ELF-1 (cell line): Measurements from ENCODE around the gene LANCL1.
"Not testable (repeated sequence)": the region's sequence is repeated elsewhere in the genome, so short reads cannot be mapped to it uniquely, and the experiment has no call there.

Experiments
- DNase-seq: peaks from one replicate; pipeline ENCODE4 v3.0.0-alpha.2; 2016; ENCODE audit warnings: low read depth, low spot score

The LANCL1 gene

GRCh38 chr2:210459880-210460279 is 16.7 kb downstream of the LANCL1 start:
- no peak for DNase-seq

- no peak for DNase-seq
These were observed 17.2 kb downstream of the LANCL1 start for GRCh38 chr2:210459407-210459806.

GRCh38 chr2:210458395-210458794 is 18.2 kb downstream of the LANCL1 start:
- no peak for DNase-seq

GRCh38 chr2:210456571-210456970 is 20.0 kb downstream of the LANCL1 start:
- DNase-seq, result no peak

GRCh38 chr2:210454336-210454735 is 22.2 kb downstream of the LANCL1 start:
- no peak for DNase-seq

GRCh38 chr2:210452194-210452593 is 24.4 kb downstream of the LANCL1 start:
- no peak for DNase-seq

GRCh38 chr2:210450942-210451341 is 25.6 kb downstream of the LANCL1 start:
- not testable (repeated sequence) for DNase-seq

- no peak for DNase-seq
These were observed 30.8 kb downstream of the LANCL1 start for GRCh38 chr2:210445732-210446131.

- DNase-seq, result no peak
These were observed 31.3 kb downstream of the LANCL1 start for GRCh38 chr2:210445116-210445707.

- DNase-seq, result no peak
These were observed 33.0 kb downstream of the LANCL1 start for GRCh38 chr2:210443527-210443926.

- no peak for DNase-seq
These were observed 33.7 kb downstream of the LANCL1 start for GRCh38 chr2:210442878-210443277.

GRCh38 chr2:210442457-210442856 is 34.1 kb downstream of the LANCL1 start:
- no peak for DNase-seq

- DNase-seq, result no peak
These were observed 36.4 kb downstream of the LANCL1 start for GRCh38 chr2:210440206-210440605.

- DNase-seq, result no peak
These were observed 41.1 kb downstream of the LANCL1 start for GRCh38 chr2:210435439-210435838.

GRCh38 chr2:210432633-210433032 is 43.9 kb downstream of the LANCL1 start:
- no peak for DNase-seq

- DNase-seq, result no peak
These were observed 47.0 kb downstream of the LANCL1 start for GRCh38 chr2:210429403-210430137.

- no peak for DNase-seq
These were observed 48.0 kb downstream of the LANCL1 start for GRCh38 chr2:210428393-210429179.

- DNase-seq, result peak; percentile 14
These were observed 49.2 kb downstream of the LANCL1 start for GRCh38 chr2:210427309-210427708.

- DNase-seq, result no peak
These were observed 54.2 kb downstream of the LANCL1 start for GRCh38 chr2:210422366-210422765.

GRCh38 chr2:210421916-210422315 is 54.6 kb downstream of the LANCL1 start:
- peak; percentile 8 for DNase-seq

- DNase-seq, result no peak
These were observed 63.9 kb downstream of the LANCL1 start for GRCh38 chr2:210412660-210413059.

- no peak for DNase-seq
These were observed 66.0 kb downstream of the LANCL1 start for GRCh38 chr2:210410542-210410941.
